Activated CD8-positive, alpha-beta memory T cell treated with anti-CD3 and anti-CD28 coated beads, Interleukin-2, amount 10 ng/mL, durations not matched to agents 7 days and 5 days (primary cell): ENCODE data around the gene KCNH8. TPM values are rescaled to one million over a fixed set of nuclear protein-coding genes. Genes with fewer than 3 reads are reported as not detected.
A peak's percentile ranks its signal among the peaks of the same experiment; 100 is the strongest.
"Not testable (repeated sequence)": the region's sequence is repeated elsewhere in the genome, so short reads cannot be mapped to it uniquely, and the experiment has no call there.

Experiments used
- ATAC-seq: fragments of 150-1000 bp; cut with Tn5 transposase; one replicate; pipeline ENCODE4 v1.10.0; 2021; ENCODE audit warnings: moderate library complexity
- CTCF ChIA-PET: fragments of 350-600 bp; sonication (Branson Sonifier 250); formaldehyde crosslinking; loops from one replicate; lab custom pipeline; 2021; ENCODE audit warnings: antibody characterized with exemption; lab: Charles Lee
- DNase-seq: peaks from one replicate; pipeline ENCODE4 v3.0.0-alpha.2; 2020
- H3K27ac Mint-ChIP-seq: one replicate; pipeline ENCODE4 v1.8.0; 2021; ENCODE audit warnings: mild to moderate bottlenecking, mixed read lengths
- H3K27me3 Mint-ChIP-seq: one replicate; pipeline ENCODE4 v1.8.0; 2021; ENCODE audit warnings: mixed read lengths
- H3K36me3 Mint-ChIP-seq: one replicate; pipeline ENCODE4 v1.8.0; 2021; ENCODE audit warnings: mild to moderate bottlenecking, mixed read lengths
- H3K4me1 Mint-ChIP-seq: one replicate; pipeline ENCODE4 v1.8.0; 2021; ENCODE audit warnings: mixed read lengths
- H3K4me3 Mint-ChIP-seq: one replicate; pipeline ENCODE4 v1.8.0; 2021; ENCODE audit warnings: mild to moderate bottlenecking, moderate library complexity, mixed read lengths
- H3K9me3 Mint-ChIP-seq: one replicate; pipeline ENCODE4 v1.8.0; 2022; ENCODE audit warnings: low read depth, mixed read lengths
- total RNA-seq, 2 experiments: library from RNA; stranded (reverse); gene quantifications; one replicate each; pipeline ENCODE4 v1.2.3, GENCODE V29; 2021

Gene KCNH8
- under 1 TPM in 1 of 2 experiments, not detected in 1; 0.05 TPM for total RNA-seq

DNA sequence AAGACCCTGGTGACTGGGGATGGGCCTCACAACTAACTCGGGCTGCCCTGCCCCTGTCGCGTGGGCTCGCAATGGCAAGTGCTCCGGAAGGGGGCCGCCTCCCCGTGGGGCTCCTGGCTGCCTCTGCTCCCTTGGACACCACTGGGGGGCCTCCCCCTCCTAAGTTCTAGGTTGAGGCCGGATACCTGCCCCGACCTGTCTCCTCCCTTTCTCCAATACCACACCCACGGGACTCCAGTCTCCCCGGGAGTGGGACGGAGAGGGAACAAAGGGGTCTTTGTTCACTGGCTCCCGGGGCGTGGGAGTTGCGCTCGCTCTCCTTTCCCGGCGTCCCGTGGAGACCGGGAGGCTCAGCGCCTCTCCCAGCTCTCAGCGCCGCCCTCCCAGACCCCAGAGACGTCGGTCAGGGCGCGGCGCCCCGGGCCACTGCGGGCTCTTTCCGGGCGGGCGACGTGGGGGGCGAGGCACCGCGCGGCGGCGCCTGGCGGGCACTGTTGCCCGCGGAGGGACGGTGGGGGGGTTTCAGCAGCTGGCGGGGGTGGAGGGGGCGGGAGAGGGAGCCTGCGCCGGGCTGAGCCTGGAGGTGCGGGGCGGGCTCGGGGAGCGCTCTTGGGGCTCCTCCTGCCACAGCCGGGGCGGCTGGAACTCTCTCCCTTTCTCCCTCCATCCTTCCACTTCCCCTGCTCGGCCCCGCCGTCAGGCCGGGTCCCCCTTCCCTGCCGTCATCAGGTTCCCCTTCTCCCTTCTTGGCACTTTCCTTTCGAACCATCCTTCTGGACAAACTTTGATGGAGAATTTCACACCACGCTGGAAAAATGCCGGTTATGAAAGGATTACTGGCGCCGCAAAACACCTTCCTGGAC, at the start of gene KCNH8:
Gene KCNH8, plus strand, starts transcription at position 606 of the 863 bp plus-strand sequence. Its CDS starts 210 bp downstream, at position 816.
- ATAC-seq (no peak), DNase-seq (no peak)
- H3K9me3 Mint-ChIP-seq = no peaks in the 10 kb centered on the region
- CTCF ChIA-PET = interaction anchor here (0.5 kb wide), 1 partner anchor 98 kb away, joined by 5 read pairs; no protein-coding TSS in a partner anchor
- H3K27me3 Mint-ChIP-seq = peaks cover 44% of the 10 kb centered on the region
- peak within 1 kb of the TSS; percentile 33 for H3K27ac Mint-ChIP-seq
- peaks cover 2% of the 10 kb centered on the region for H3K36me3 Mint-ChIP-seq
- H3K4me3 Mint-ChIP-seq = peak within 1 kb of the TSS; percentile 80
- peaks cover 15% of the 10 kb centered on the region for H3K4me1 Mint-ChIP-seq

DNA sequence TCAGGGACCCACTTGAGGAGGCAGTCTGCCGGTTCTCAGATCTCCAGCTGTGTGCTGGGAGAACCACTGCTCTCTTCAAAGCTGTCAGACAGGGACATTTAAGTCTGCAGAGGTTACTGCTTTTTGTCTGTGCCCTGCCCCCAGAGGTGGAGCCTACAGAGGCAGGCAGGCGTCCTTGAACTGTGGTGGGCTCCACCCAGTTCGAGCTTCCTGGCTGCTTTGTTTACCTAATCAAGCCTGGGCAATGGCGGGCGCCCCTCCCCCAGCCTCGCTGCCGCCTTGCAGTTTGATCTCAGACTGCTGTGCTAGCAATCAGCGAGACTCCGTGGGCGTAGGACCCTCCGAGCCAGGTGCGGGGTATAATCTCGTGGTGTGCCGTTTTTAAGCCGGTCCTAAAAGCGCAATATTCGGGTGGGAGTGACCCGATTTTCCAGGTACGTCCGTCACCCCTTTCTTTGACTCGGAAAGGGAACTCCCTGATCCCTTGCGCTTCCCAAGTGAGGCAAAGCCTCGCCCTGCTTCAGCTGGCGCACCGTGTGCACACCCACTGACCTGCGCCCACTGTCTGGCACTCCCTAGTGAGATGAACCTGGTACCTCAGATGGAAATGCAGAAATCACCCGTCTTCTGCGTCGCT, 45.5 kb upstream of the KCNH8 start:
- H3K27me3 Mint-ChIP-seq, CTCF ChIA-PET, H3K9me3 Mint-ChIP-seq, ATAC-seq, DNase-seq, H3K36me3 Mint-ChIP-seq, H3K4me1 Mint-ChIP-seq, H3K27ac Mint-ChIP-seq: not testable (repeated sequence)
- peak overlapping the region; percentile 52 for H3K4me3 Mint-ChIP-seq

DNA sequence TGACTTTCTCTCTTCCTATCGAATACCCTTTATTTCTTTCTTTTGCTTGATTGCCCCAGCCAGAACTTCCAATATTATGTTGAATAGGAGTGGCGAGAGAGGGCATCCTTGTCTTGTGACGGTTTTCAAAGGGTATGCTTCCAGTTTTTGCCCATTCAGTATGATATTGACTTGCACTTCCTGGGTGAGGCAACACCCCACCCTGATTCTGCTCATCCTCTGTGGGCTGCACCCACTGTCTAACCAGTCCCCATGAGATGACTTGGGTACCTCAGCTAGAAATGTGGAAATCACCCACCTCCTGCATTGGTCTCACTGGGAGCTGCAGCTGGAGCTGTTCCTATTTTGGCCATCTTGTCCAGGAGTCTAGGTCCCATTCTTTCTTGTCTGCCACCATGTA, 44.8 kb upstream of the KCNH8 start:
- Mint-ChIP-seq H3K4me3 (peak overlapping the region; percentile 52), H3K27ac (no peak overlapping the region), H3K4me1 (no peaks in the 10 kb centered on the region), H3K36me3 (peaks cover 2% of the 10 kb centered on the region), H3K9me3 (no peaks in the 10 kb centered on the region), H3K27me3 (no peaks in the 10 kb centered on the region)
- CTCF ChIA-PET = no interaction called here
- DNase-seq (no peak), ATAC-seq (no peak)

DNA sequence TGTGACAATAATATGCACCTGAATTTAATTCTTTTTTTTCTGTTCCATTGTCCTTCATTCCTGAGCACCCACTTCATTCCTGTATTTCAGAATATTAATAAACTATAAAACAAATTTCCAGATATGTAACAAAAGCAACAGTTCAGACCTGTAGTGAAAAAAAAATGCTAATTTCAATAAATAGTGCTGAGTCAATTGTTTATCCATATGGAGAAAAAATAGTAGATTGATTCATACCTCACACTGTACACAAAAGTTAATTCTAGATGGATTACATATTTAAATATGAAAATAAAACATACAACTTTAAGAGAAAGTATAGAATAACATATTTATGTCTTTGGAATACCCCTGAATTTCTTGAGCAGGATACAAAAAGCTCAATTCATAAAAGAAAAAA, 43.9 kb upstream of the KCNH8 start:
- no peak for ATAC-seq
- Mint-ChIP-seq H3K27me3 (no peaks in the 10 kb centered on the region), H3K4me1 (no peaks in the 10 kb centered on the region), H3K36me3 (peaks cover 2% of the 10 kb centered on the region), H3K27ac (no peak overlapping the region), H3K9me3 (no peaks in the 10 kb centered on the region), H3K4me3 (no peak overlapping the region)
- CTCF ChIA-PET = no interaction called here
- no peak for DNase-seq

DNA sequence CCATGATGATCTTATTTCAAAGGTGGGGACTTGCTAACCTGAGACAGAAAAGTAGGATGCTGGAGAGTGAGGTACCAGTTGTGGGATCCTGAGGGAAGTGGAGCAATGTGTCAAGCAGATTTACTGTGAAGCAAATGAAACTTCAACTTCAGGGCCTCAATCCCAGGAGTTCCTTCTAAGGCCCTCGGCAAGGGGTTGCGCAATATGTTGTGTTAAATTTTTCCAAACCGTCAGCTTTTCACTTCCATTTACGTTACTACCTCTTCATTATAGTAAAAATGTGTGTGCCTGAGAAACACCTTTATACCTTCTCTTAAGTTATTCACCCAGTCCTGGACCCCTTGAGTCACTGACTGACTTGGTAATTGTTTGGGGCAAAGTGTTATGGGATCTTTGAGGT, 42.5 kb upstream of the KCNH8 start:
- no peak for ATAC-seq
- CTCF ChIA-PET = no interaction called here
- no peaks in the 10 kb centered on the region for H3K4me1 Mint-ChIP-seq

DNA sequence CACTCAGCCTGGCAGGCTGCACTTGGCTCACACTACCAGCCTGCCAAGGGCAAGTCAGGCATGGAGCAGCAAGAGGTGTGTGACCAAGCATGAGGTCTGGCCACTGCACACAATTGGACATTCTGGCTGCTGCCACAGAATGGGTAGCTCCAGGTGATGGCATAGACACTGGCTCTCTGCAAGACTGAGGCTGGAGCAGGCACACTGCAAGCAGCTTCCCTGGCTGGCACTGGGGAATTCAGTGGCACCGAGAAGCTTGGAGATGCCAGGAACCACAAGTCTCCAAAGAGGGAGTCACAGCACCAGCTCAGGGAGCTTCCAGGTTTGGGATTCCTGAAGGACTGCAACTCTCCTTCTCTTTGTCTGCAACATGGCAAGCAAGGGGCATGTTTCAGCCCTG, 42.0 kb upstream of the KCNH8 start:
- peaks cover 2% of the 10 kb centered on the region for H3K36me3 Mint-ChIP-seq
- no peaks in the 10 kb centered on the region for H3K27me3 Mint-ChIP-seq
- H3K27ac Mint-ChIP-seq = no peak overlapping the region
- H3K9me3 Mint-ChIP-seq = no peaks in the 10 kb centered on the region
- CTCF ChIA-PET = no interaction called here
- DNase-seq (no peak), ATAC-seq (no peak)
- H3K4me1 Mint-ChIP-seq = no peaks in the 10 kb centered on the region
- no peak overlapping the region for H3K4me3 Mint-ChIP-seq

More for the DNA sequence above, 42.5 kb upstream of the KCNH8 start:
- no peak overlapping the region for H3K4me3 Mint-ChIP-seq
- no peaks in the 10 kb centered on the region for H3K9me3 Mint-ChIP-seq
- no peaks in the 10 kb centered on the region for H3K27me3 Mint-ChIP-seq
- no peak for DNase-seq
- no peak overlapping the region for H3K27ac Mint-ChIP-seq
- H3K36me3 Mint-ChIP-seq = peaks cover 2% of the 10 kb centered on the region

DNA sequence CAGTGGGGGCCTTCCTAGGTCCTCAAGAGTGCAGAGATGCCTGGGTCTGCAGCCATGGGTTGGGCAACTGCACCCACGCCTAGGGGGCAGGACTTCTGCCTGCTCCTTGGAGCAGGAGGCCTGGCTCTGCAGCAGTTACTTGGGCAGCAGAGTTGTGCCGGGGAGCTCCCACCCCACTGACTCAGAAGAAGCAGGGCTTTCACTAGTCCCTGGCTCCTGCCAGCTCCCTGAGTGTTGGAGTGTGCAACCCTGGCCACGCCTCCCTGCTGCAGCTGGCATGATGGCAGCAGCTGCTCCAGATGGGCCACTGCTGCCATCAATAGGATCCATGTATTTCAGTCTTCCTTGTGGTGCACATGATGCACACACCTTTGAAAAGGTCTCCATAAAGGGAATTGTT, 40.6 kb upstream of the KCNH8 start:
- ATAC-seq (no peak), DNase-seq (no peak)
- CTCF ChIA-PET = no interaction called here
- Mint-ChIP-seq H3K4me3 (no peak overlapping the region), H3K36me3 (peaks cover 2% of the 10 kb centered on the region), H3K9me3 (no peaks in the 10 kb centered on the region), H3K27me3 (no peaks in the 10 kb centered on the region), H3K27ac (no peak overlapping the region), H3K4me1 (no peaks in the 10 kb centered on the region)

DNA sequence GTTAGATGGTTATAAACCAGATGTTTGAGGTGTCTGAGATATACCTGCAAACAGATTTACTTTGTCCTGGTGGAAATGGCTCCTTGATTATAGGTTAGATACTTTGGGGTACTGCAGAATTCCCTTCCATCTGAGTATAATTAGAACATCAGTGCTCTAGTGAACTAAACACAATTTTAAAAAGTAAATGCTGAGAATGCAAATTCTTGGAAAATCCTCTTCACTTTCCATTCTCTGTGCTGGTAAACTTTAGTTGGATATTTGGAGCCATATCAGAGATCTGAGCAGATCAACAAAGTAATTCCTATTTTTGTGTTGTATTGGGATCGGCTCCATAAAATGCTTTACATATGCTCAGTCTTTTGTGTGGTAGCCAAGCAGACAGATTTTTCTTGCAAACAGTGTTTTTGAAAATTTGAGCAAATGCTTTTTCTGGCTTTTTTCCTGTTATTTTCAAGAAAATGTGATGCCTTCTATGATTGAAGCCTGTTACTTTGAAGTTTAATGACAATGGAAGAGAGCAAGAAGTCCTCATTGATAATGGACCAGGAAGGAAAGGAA, 37.9 kb upstream of the KCNH8 start:
- H3K9me3 Mint-ChIP-seq = no peaks in the 10 kb centered on the region
- no peaks in the 10 kb centered on the region for H3K4me1 Mint-ChIP-seq
- no peaks in the 10 kb centered on the region for H3K36me3 Mint-ChIP-seq
- H3K27me3 Mint-ChIP-seq = no peaks in the 10 kb centered on the region
- no peak overlapping the region for H3K27ac Mint-ChIP-seq
- CTCF ChIA-PET = no interaction called here
- DNase-seq (no peak), ATAC-seq (no peak)
- no peak overlapping the region for H3K4me3 Mint-ChIP-seq

DNA sequence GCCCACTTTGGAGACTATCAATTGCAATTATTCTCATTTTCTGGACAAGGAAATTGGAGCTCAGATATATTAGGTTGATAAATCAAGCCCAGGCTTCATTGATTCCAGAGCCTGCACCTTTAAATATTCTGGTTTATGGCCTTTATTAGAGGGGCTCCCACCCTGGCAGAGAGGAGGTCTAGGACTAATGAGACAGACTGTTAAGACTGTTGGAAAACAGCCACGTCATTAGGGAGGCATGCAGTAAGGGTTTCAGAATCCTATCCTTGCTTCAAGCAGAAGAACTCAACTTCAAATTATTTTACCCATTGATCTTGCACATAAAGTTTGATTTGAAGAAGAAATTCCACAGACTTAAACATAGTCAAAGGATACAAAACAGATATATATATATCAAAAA, 33.8 kb upstream of the KCNH8 start:
- Mint-ChIP-seq H3K9me3 (no peaks in the 10 kb centered on the region), H3K36me3 (no peaks in the 10 kb centered on the region), H3K4me3 (no peak overlapping the region), H3K27me3 (no peaks in the 10 kb centered on the region), H3K4me1 (no peaks in the 10 kb centered on the region), H3K27ac (no peak overlapping the region)
- CTCF ChIA-PET = no interaction called here
- DNase-seq = no peak
- no peak for ATAC-seq

DNA sequence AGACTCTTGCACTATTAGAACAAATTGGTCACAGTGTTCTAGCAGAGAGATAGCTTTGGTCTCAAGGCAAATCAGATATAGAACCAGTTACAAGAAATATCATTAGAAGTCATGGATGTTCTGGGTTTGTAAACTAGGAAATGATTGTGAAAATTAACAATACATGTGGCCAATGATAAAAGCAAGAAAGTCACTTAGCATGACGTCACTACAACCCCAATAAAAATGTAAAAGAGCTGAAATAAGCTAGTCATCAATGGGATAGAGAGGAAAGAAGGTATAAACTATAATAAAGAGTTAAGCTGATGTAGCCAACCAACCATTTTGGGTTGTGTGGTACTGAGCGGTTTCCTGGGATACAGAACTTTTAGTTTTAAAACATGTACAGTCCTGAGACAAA, 32.1 kb upstream of the KCNH8 start:
- H3K9me3 Mint-ChIP-seq = no peaks in the 10 kb centered on the region
- no peak overlapping the region for H3K4me3 Mint-ChIP-seq
- ATAC-seq (no peak), DNase-seq (no peak)
- no peaks in the 10 kb centered on the region for H3K27me3 Mint-ChIP-seq
- no peaks in the 10 kb centered on the region for H3K4me1 Mint-ChIP-seq
- CTCF ChIA-PET = no interaction called here
- no peaks in the 10 kb centered on the region for H3K36me3 Mint-ChIP-seq
- H3K27ac Mint-ChIP-seq = no peak overlapping the region

DNA sequence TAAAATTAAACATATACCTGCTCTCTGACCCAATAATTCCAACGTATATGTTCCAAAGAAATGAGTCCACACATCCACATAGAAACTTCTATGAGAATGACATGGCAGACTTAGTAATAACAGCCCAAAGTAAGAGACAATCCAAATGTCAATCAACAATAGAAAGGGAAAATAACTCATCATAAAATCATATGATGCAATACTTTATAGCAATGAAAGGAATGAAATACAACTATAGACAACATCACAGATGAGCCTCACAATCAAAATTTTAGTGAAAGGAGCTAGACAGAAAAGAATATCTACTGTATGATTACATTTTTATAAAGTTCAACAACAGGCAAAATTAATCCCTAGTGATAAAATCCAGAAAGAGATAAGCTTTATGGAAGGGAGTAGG, 23.6 kb upstream of the KCNH8 start:
- Mint-ChIP-seq H3K27me3 (no peaks in the 10 kb centered on the region), H3K27ac (no peak overlapping the region), H3K4me3 (no peak overlapping the region), H3K9me3 (no peaks in the 10 kb centered on the region), H3K36me3 (no peaks in the 10 kb centered on the region), H3K4me1 (no peaks in the 10 kb centered on the region)
- DNase-seq (no peak), ATAC-seq (no peak)
- CTCF ChIA-PET = no interaction called here

DNA sequence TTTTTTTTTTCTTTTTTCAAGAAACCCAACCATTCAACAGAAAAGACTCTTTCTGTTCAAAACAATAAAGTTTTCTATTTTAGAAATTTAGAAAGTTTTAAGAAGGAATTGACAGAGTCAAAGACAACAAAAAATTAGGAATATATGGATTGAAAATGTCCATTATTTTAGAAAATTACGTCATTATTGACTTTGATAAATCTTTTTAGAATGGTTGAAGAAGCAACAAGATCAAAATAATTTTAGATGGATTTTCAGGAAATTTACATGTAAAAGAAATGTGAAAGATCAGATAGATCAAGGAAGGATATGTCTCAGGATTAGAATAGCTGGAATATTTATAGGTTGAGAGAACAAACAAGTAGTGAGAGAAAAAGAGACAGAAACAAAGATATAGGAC, 8.4 kb upstream of the KCNH8 start:
- Mint-ChIP-seq H3K4me3 (no peak overlapping the region), H3K9me3 (no peaks in the 10 kb centered on the region), H3K4me1 (no peaks in the 10 kb centered on the region), H3K36me3 (no peaks in the 10 kb centered on the region), H3K27ac (no peak overlapping the region), H3K27me3 (peaks cover 13% of the 10 kb centered on the region)
- ATAC-seq = no peak
- DNase-seq = no peak
- CTCF ChIA-PET = no interaction called here

DNA sequence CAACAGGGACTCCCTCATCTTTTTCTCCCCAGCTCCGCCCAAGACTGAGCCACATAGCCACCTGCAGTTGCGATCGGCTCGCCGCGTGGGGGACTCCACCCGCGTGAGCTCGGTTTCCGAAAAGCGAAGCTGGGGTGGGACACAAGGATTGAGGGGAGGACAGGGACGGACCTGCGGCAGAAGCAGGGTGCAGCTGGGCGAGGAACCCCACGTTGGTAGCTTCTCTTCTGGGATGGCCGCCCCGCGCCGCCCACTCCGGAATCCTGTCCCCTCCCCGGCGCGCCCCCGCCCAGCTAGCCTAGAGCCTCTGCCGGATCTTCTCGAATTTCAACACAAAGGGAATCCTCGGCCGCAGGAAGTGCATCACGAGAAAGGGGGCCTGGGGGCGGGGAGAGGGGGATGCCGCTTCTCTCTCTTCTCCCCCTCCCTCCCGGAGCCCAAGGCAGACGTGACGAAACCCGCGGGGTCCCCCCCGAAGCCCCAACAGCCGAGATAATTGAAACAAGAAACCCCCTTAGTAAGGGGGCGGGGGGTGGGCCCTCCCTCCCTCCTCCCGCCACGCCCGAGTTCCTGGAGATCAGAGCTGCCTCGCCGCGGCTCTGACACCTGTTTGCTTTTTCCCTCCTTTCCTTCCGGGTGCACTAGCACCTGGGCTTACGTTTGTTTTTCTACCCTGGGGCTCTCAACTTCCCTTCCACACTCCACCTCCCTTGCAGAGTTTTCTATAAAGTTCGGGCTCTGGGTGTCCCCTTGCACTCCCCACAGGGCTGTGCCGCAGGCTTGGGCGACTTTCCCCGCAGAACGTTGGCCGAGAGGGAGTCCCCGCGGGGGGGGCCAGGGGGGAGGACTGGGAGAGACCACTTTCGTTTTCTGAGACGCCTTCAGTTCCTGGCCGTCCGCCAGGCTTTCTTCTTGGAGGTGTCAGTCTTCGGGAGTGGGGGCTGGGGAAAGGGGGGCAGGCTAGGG, 1.3 kb upstream of the KCNH8 start:
- peaks cover 2% of the 10 kb centered on the region for H3K36me3 Mint-ChIP-seq
- DNase-seq = peak; percentile 63
- CTCF ChIA-PET = interaction anchor here (1.1 to 1.3 kb wide), 3 partner anchors 31 to 44 kb away, joined by 3 to 4 read pairs (median 4); no protein-coding TSS in a partner anchor
- peak overlapping the region; percentile 80 for H3K4me3 Mint-ChIP-seq
- no peaks in the 10 kb centered on the region for H3K9me3 Mint-ChIP-seq
- H3K27ac Mint-ChIP-seq = peak overlapping the region; percentile 33
- peak; percentile 77 for ATAC-seq
- peaks cover 15% of the 10 kb centered on the region for H3K4me1 Mint-ChIP-seq
- H3K27me3 Mint-ChIP-seq = peaks cover 50% of the 10 kb centered on the region
